Natural killer cell (primary cell): ENCODE results near the gene PATJ. TPM values are rescaled to one million over a fixed set of nuclear protein-coding genes. Genes with fewer than 3 reads are reported as not detected.

Experiments used
- ATAC-seq, 3 donors: fragments of 150-1000 bp in 2 of 3; fragments of 200-7000 bp in 1 of 3; cut with Tn5 transposase; 1 replicate in 1 of 3; 2 replicates in 2 of 3; pipeline ENCODE4 v1.10.0; 2021; ENCODE audit warnings: mild to moderate bottlenecking in 2 of 3, moderate library complexity in 2 of 3
- DNase-seq, 2 donors: peaks; one replicate each; pipeline versions ENCODE4 v3.0.0 to v3.0.0-alpha.2; 2013 to 2021; ENCODE audit warnings: mixed read lengths in 1 of 2
- H3K27ac ChIP-seq: one replicate; pipeline ENCODE4 v1.5.1; 2013; ENCODE audit warnings: mild to moderate bottlenecking, low read length
- H3K27me3 ChIP-seq: one replicate; pipeline ENCODE4 v1.6.1; 2013; ENCODE audit warnings: low read length; ENCODE audit not compliant: control insufficient read depth, insufficient read depth
- H3K36me3 ChIP-seq: one replicate; pipeline ENCODE4 v1.6.1; 2013; ENCODE audit warnings: low read length; ENCODE audit not compliant: control insufficient read depth, insufficient read depth
- H3K4me1 ChIP-seq: one replicate; pipeline ENCODE4 v1.6.1; 2013; ENCODE audit warnings: low read length; ENCODE audit not compliant: control insufficient read depth, insufficient read depth
- H3K4me3 ChIP-seq: one replicate; pipeline ENCODE4 v1.5.1; 2013; ENCODE audit warnings: low read length
- H3K9me3 ChIP-seq: one replicate; pipeline ENCODE4 v1.6.1; 2013; ENCODE audit warnings: low read length; ENCODE audit not compliant: control insufficient read depth, insufficient read depth
- H3K27ac Mint-ChIP-seq, 2 donors: one replicate each; pipeline ENCODE4 v1.8.0; 2022; ENCODE audit warnings: mild to moderate bottlenecking in 2 of 2, mixed read lengths in 2 of 2, moderate library complexity in 1 of 2
- H3K27me3 Mint-ChIP-seq, 2 donors: one replicate each; pipeline ENCODE4 v1.8.0; 2022; ENCODE audit warnings: low read depth in 2 of 2, mixed read lengths in 2 of 2
- H3K36me3 Mint-ChIP-seq: one replicate; pipeline ENCODE4 v1.8.0; 2022; ENCODE audit warnings: mixed read lengths
- H3K4me1 Mint-ChIP-seq, 2 donors: one replicate each; pipeline ENCODE4 v1.8.0; 2022; ENCODE audit warnings: mixed read lengths in 2 of 2
- H3K4me3 Mint-ChIP-seq: one replicate; pipeline ENCODE4 v1.8.0; 2022; ENCODE audit warnings: mild to moderate bottlenecking, moderate library complexity, mixed read lengths
- H3K9me3 Mint-ChIP-seq, 2 donors: one replicate each; pipeline ENCODE4 v1.8.0; 2022; ENCODE audit warnings: mixed read lengths in 2 of 2
- WGBS: methylation state at CpG from one replicate; pipeline ENCODE4 v1.1.7; 2013; ENCODE audit warnings: missing lambda C conversion rate; ENCODE audit not compliant: insufficient coverage; 5-methylcytosine and 5-hydroxymethylcytosine counted together
- intact Hi-C: fragments of 100-400 bp; cut with micrococcal nuclease; formaldehyde crosslinking; loops from one replicate; pipeline ENCODE4 v1.14.2; 2022
- total RNA-seq, 4 donors: library from RNA; stranded (reverse); fragments of 120-200 nt in 1 of 4; gene quantifications; one replicate each; pipeline versions ENCODE4 v1.2.3 to v1.2.4, GENCODE V29; 2013 to 2022
- TF ChIP-seq, protein P1 (sequence below): fragments of 200-600 bp; IDR thresholded peaks from one replicate; pipeline ENCODE4 v1.8.0; 2022; ENCODE audit warnings: antibody characterized with exemption

The PATJ gene
- total RNA-seq, 3 donors from 2014 or later (not counting 1 experiment from before 2014, with no cell fraction given) = 15.0 to 18.5 (median 16.7) TPM

DNA sequence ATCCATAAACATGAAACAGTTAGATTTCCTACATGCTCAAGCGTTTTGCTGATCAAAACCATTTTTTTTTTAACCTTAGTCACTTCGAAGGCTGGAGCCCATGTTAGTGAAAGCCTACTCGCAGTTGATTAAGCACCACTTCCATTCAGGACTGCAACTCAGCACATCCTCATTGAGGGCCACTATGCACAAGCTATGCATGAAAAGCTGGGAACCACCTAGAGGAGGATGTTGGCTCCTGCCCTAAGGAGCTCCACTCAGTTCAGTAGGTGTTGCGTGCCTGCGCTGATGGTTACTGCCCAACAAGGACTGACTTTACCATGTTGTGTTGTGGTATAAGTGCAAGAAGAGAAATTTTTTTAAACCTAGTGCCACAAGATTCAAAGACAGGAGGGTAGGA is 271.0 kb downstream of the PATJ start:
- no peak for DNase-seq
- no peaks in the 10 kb centered on the region for H3K4me1 ChIP-seq
- no peak for ATAC-seq
- H3K27ac Mint-ChIP-seq = no peak overlapping the region
- intact Hi-C loops = no loop called here
- H3K36me3 Mint-ChIP-seq = no peaks in the 10 kb centered on the region
- WGBS = 98% methylated on average over 5 of the region's 5 CpGs
- H3K27me3 Mint-ChIP-seq = no peaks in the 10 kb centered on the region
- H3K4me3 ChIP-seq = no peak overlapping the region
- no peak overlapping the region for H3K27ac ChIP-seq
- TF ChIP-seq, protein P1, sequence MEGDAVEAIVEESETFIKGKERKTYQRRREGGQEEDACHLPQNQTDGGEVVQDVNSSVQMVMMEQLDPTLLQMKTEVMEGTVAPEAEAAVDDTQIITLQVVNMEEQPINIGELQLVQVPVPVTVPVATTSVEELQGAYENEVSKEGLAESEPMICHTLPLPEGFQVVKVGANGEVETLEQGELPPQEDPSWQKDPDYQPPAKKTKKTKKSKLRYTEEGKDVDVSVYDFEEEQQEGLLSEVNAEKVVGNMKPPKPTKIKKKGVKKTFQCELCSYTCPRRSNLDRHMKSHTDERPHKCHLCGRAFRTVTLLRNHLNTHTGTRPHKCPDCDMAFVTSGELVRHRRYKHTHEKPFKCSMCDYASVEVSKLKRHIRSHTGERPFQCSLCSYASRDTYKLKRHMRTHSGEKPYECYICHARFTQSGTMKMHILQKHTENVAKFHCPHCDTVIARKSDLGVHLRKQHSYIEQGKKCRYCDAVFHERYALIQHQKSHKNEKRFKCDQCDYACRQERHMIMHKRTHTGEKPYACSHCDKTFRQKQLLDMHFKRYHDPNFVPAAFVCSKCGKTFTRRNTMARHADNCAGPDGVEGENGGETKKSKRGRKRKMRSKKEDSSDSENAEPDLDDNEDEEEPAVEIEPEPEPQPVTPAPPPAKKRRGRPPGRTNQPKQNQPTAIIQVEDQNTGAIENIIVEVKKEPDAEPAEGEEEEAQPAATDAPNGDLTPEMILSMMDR = no peak
- H3K9me3 Mint-ChIP-seq = peaks cover 0 to 2% of the 10 kb centered on the region in 2 donors
- no peaks in the 10 kb centered on the region for H3K27me3 ChIP-seq
- H3K9me3 ChIP-seq = no peaks in the 10 kb centered on the region
- no peaks in the 10 kb centered on the region for H3K4me1 Mint-ChIP-seq
- H3K36me3 ChIP-seq = no peaks in the 10 kb centered on the region
- H3K4me3 Mint-ChIP-seq = no peak overlapping the region

DNA sequence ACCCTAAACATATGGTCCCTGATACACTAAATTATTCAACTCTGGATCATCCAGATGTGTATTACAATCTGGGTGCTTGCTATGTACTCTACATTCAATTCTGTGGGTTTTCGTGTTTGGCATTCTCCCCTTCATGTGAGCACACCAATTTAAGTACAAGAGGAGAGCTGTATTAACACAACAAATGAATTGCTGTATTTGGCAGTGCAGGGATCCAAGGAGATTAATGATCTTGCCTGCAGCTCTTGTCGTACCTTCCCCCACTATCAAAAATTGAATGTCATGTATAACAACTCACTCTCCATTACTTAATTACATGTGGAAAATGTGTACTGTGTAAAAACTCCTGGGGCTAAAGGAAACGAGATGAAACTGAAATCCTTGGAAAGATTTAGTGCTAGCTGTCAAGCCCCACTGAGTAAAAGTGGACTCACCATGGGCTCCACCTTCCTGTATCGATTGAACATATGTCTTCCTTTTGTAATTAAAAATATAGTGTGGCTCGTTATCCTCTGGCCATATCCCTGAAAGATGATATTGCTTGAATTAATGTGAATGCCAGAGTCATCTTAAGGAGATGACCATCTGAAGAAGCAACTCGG is 280.2 kb downstream of the PATJ start:
- H3K4me3 Mint-ChIP-seq = no peak overlapping the region

DNA sequence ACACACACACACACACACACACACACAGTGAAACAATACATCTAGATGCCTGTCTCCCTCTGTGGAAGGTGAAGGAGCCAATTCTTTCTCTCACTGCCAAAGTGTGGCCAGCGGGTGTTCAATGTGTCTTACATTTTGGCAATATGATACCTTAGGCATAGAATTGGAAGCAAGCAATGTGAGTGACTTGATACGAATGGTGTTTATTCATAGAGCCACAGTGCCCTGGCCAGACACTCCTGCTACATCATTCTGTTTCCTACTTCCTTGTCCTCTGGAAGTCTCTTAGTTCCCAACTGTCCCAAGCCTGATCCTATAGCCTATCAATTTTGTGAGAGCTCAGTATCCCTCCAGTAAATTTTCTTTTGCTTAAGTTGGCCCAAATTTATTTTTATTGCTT is 282.4 kb downstream of the PATJ start:
- H3K9me3 Mint-ChIP-seq = no peaks in the 10 kb centered on the region

More for the DNA sequence above, 280.2 kb downstream of the PATJ start:
- no peaks in the 10 kb centered on the region for H3K36me3 ChIP-seq
- no peaks in the 10 kb centered on the region for H3K27me3 ChIP-seq
- TF ChIP-seq, protein P1 = no peak
- DNase-seq (no peak), ATAC-seq (no peak)
- Mint-ChIP-seq H3K27ac (no peak overlapping the region), H3K27me3 (no peaks in the 10 kb centered on the region), H3K36me3 (no peaks in the 10 kb centered on the region), H3K9me3 (no peaks in the 10 kb centered on the region), H3K4me1 (no peaks in the 10 kb centered on the region)
- WGBS = 88% methylated on average over 5 of the region's 6 CpGs
- intact Hi-C loops = no loop called here
- no peak overlapping the region for H3K4me3 ChIP-seq
- no peaks in the 10 kb centered on the region for H3K9me3 ChIP-seq
- no peak overlapping the region for H3K27ac ChIP-seq
- H3K4me1 ChIP-seq = no peaks in the 10 kb centered on the region

More for the DNA sequence above, 282.4 kb downstream of the PATJ start:
- Mint-ChIP-seq H3K4me3 (no peak overlapping the region), H3K27ac (no peak overlapping the region), H3K4me1 (no peaks in the 10 kb centered on the region), H3K27me3 (no peaks in the 10 kb centered on the region), H3K36me3 (no peaks in the 10 kb centered on the region)
- DNase-seq = no peak
- H3K4me1 ChIP-seq = no peaks in the 10 kb centered on the region
- intact Hi-C loops = no loop called here
- no peaks in the 10 kb centered on the region for H3K27me3 ChIP-seq
- no peak overlapping the region for H3K27ac ChIP-seq
- H3K4me3 ChIP-seq = no peak overlapping the region
- H3K36me3 ChIP-seq = no peaks in the 10 kb centered on the region
- H3K9me3 ChIP-seq = no peaks in the 10 kb centered on the region
- 96% methylated on average over 2 of the region's 2 CpGs for WGBS
- TF ChIP-seq, protein P1 = no peak
- ATAC-seq = no peak
